GM19395 (cell line): ENCODE data around the gene FAM184A.
"Not testable (repeated sequence)": the region's sequence is repeated elsewhere in the genome, so short reads cannot be mapped to it uniquely, and the experiment has no call there.

Experiments used
- ATAC-seq: cut with Tn5 transposase; IDR thresholded peaks from one replicate; pipeline ENCODE4 v1.9.1; 2021; ENCODE audit warnings: mild to moderate bottlenecking, moderate library complexity; ENCODE audit not compliant: unreplicated experiment

Gene FAM184A

DNA sequence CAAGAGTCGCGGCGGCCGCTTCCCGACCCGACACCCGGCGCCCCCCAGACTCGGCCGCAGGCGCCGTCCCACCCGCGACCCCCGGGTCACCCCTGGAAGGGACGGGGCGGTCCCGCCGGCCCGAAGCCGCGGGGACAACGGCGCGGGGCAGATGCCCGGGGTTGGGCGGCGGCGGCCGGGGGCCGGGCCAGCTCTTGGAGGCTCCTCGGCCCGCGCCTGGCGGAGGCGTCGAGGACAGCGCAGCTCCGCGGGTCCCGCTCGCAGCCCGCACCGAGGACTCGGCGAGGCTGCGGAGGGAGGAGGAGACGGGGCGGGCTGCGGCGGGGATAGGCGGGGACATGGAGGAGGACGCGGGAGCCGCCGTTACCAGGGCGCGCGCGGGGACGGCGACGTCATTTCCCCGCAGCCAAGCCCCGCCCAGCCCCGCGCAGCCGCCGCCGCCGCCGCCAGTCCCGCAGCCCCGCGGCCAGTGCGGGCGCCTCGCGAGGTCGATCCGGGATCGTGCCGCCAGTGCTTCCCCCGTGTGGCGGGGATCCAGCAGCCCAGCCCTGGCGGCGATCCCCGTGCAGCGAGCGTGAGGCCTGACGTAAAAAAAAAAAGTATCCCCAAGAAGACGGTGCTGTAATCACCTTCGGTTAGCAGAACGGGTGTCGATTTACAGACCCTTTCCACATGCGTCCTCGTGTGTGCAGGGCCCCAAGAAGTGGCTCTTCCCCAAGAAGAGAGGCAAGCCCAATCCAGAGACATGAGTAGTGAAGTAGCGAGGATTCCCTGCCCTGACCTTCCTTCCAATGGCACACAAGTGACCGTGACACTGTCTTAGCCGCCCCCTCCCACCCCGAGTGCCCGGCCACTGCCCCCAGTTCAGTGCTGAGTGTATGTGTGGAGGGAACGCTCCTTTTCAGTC, at the start of gene FAM184A:
FAM184A (minus strand) TSS at position 289 of the 907 bp plus-strand sequence. CDS start 365 bp downstream, outside the sequence.
- peak; percentile 65 for ATAC-seq

- no peak for ATAC-seq
Measured at GRCh38 chr6:119127627-119128026, 49.2 kb upstream of the FAM184A start.

GRCh38 chr6:119126826-119127225, 48.4 kb upstream of the FAM184A start:
- ATAC-seq: no peak

- no peak for ATAC-seq
Measured at GRCh38 chr6:119126140-119126539, 47.7 kb upstream of the FAM184A start.

- no peak for ATAC-seq
Measured at GRCh38 chr6:119125576-119125975, 47.1 kb upstream of the FAM184A start.

DNA sequence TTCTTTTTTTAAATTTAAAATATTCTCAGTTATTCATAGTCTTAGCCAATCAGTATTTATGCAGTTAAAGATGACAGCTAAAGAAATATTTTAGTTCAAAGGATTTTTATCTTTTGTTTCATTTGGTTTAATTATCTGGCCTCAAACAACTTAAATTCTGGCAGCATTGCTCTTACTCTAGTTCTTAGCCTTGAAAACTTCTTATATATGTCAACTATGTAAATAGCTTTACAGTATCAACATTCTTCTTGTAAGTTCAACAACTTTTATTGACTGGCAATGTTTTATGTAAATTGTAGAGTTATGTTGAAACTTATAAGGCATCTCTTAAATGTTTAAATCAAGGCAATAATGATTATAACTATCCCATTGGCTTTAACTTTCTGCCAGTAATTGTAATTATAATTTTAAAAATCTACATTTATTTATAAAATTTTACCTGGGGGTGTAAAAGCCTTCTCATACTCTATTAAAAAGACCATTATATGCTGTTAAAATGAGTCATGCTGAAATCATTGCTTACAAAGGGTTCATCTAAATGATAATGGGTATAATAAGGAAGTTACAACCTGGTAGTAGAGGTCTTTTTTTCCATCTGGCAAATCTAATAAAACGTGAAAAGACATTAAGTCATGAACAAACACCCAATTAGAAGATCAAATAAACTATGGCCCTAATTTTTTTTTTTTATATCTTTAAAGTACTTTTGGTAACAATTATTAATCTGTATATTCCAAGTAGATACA, 45.8 kb upstream of the FAM184A start:
- ATAC-seq: no peak

- no peak for ATAC-seq
Measured at GRCh38 chr6:119122336-119122735, 43.9 kb upstream of the FAM184A start.

GRCh38 chr6:119121367-119121766, 42.9 kb upstream of the FAM184A start:
- no peak for ATAC-seq

DNA sequence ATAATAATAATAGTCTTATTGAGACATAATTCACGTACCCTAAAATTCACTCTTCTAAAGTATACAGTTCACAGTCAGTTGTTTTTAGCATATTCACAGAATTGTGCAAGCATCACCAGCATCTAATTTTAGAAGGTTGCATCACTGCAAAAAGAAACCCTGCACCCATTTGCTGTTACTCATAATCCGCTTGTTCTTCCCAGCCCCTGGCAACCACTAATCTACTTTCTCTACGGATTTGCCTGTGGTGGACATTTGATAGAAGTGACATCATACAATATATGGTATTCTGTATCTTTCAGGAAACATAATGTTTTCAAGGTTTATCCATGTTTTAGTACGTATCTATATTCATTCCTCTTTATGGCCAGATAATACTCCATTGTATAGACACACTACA, 41.5 kb upstream of the FAM184A start:
- ATAC-seq: no peak

GRCh38 chr6:119119062-119119461, 40.6 kb upstream of the FAM184A start:
- not testable (repeated sequence) for ATAC-seq

DNA sequence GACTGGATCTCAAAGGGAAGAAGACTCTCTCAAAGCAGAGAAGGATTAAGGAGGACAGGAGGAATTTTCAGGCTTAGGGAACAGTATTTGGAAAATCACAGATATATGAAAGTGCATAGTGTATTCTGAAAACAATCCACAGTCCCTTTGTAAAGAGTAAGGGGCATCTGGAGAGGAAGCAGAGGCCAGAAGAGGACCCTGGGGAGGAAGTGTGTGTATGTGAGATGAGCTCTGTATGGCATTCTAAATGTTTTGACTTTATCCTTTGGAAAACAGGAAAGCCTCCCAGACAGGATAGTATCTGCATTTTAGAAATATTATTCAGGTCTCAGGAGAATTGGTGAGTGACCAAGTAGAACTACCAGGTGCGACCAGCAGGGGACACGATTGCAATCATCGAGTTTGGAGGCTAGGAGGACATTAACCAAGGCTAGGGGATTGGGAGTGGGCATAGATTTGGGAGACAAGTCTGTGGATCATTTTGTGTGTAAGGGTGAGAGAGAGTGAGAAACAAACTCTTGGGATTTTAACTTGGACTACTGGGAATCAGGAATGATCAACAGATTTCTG, 38.3 kb upstream of the FAM184A start:
- no peak for ATAC-seq

DNA sequence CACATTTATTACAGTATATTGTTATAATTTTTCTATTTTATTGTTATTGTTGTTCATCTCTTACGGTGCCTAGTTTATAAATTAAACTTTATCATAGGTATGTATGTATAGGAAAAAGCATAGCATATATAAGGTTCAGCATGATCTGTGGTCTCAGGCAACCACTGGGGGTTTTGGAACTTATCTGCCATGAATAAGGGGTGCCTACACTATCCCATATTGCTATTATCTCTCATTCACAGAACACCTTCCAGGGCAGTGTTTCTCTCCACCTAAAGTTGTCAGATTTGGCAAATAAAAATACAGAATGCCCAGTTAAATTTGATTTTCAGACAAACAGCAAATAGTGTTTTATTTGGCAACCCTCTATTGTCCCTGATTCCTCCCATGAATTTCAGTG, 35.5 kb upstream of the FAM184A start:
- no peak for ATAC-seq

- no peak for ATAC-seq
Measured at GRCh38 chr6:119112812-119113530, 34.5 kb upstream of the FAM184A start.

DNA sequence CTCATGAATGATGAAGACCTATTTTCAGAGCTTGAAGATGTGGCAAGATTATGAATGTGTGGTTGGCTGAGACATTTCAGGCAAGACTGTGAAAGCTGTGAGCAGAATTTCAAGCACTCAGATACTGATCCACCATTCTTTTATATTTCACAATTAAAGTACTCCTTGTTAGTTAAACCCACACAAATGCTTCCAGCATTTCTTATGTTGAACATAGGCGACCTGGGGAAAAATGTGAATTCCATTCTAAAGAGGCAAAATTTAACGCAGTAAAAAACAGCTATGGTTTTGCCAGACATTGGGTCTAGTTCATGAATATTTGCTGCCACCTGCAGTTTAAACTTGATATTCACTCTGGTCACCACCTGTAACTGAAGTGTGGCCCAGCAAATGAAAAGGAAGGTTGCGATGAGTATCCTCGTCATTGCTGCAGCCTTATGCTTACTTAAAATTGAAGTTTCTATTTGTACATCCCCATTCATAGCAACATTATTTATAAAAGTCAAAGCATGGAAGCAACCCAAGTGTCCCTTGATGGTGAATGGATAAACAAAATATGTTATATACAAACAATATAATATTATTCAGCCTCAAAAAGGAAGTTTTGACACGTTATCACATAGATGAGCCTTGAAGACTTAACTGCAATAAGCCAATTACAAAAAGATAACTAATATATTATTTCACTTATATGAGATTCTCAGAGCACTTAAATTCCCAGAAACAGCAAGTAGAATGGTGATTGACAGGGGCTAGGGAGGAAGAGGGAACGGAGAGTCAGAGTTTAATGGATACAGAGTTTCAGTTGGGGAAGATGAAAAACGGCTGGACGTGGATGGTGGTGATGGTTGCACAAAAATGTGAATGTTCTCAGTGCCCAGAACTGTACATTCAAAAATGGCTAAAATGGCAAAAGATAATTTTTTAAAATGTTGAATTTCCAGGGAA, 32.4 kb upstream of the FAM184A start:
- ATAC-seq: peak; percentile 91

DNA sequence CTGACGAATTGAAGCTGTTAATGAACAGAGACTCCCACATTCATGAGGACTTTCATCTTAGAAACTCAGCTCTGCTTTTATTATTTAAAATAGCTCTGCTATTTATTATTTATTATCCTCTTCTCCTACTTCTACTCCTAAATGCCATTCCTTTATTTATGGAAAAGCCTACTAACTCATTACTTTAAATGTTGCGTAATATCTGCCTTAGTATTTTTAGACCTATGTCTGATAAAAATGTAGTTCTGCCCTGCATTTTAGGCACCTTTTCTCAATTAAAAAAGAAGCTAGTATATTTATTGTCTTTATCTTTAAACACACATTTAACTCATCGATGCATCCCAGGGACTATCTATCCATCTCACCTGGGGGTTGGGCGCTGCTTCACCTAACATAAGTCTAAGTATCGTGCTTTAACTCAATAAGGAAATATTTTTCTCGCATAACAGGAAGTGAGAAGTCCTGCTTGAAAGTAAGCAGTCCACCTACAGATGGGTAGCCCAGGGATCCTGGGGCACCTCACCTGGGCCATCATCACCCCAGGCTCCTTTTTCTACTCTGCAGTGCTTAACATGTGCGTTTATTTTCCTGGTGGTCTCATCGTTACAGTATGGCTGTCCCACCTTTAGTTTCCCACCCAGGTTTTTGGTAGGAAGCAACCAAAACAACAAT, 31.3 kb upstream of the FAM184A start:
- ATAC-seq: no peak

DNA sequence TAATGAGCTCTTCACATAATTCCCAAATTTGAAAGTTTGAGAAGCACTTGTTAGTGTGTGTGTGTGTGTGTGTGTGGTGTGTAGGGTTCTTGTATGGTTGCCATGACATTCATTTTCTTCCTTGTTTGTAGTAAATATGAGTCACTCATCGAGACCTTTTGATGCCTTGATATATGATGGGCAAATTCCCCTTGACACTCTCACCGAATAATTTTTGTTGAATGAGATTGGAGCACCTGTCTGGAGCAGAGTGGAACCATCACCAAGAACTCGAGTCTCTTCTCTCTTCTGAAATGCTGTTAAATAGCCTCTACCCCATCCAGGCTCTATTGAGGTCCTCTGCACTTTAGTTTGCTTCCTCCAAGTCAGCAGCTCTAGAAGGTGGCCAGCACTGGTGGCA, 29.6 kb upstream of the FAM184A start:
- no peak for ATAC-seq

DNA sequence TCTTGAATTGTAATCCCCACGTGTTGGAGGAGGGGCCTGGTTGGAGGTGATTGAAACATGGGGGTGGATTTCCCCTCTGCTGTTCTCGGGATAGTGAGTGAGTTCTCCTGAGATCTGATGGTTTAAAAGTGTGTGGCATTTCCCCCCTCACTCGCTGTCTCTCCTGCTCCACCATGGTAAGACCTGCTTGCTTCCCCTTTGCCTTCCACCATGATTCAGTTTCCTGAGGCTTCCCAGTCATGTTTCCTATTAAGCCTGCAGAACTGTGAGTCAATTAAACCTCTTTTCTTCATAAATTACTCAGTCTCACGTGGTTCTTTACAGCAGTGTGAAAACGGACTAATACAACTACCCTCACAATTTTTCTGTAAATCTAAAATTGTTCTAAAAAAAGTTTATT, 26.8 kb upstream of the FAM184A start:
- no peak for ATAC-seq

GRCh38 chr6:119102901-119103300, 24.4 kb upstream of the FAM184A start:
- no peak for ATAC-seq

GRCh38 chr6:119100115-119100514, 21.7 kb upstream of the FAM184A start:
- ATAC-seq: no peak
